K562 (cell line): ENCODE data around the gene RINL. TPM values are rescaled to one million over a fixed set of nuclear protein-coding genes. Genes with fewer than 3 reads are reported as not detected.

Experiments used
- HDAC8 ChIP-seq: fragments of 450-650 bp; IDR thresholded peaks from 2 replicates; pipeline ENCODE4 v1.6.1; 2016; ENCODE audit warnings: mild to moderate bottlenecking, missing genetic modification characterization, moderate library complexity, missing compliant biosample characterization
- NR1H2 ChIP-seq: sonication (generic); formaldehyde crosslinking; IDR thresholded peaks from 2 replicates; pipeline ENCODE4 v1.4.0; 2020; ENCODE audit warnings: mild to moderate bottlenecking, missing genetic modification reagents
- RBFOX2 ChIP-seq: fragments of 200-400 bp; formaldehyde crosslinking; IDR thresholded peaks from 2 replicates; pipeline ENCODE4 v1.6.1; 2017; ENCODE audit warnings: low read depth, mild to moderate bottlenecking, low read length, moderate library complexity
- SNRNP70 ChIP-seq: fragments of 200-400 bp; formaldehyde crosslinking; optimal IDR thresholded peaks from 2 replicates; pipeline ENCODE3; 2017; ENCODE audit warnings: low read depth, low read length
- ZBTB11 ChIP-seq, 3 experiments: fragments of 200-800 bp in 1 of 3; fragments of 250-450 bp in 1 of 3; fragments of 450-650 bp in 1 of 3; sonication (Bioruptor Pico) in 1 of 3; sonication (Bioruptor generic) in 1 of 3; formaldehyde crosslinking in 1 of 3; IDR thresholded peaks; 2 replicates each; pipeline versions ENCODE4 v1.6.1 to v1.8.0; 2016 to 2022; ENCODE audit warnings: mild to moderate bottlenecking in 2 of 3, missing genetic modification characterization in 2 of 3, missing compliant biosample characterization in 1 of 3, moderate library complexity in 1 of 3
- ZC3H11A ChIP-seq: IDR thresholded peaks from 2 replicates; pipeline ENCODE4 v1.6.1; 2012; ENCODE audit warnings: low read depth, low read length, improper control_type of control experiment
- ZNF140 ChIP-seq: fragments of 250-450 bp; sonication (Bioruptor Pico); IDR thresholded peaks from 2 replicates; pipeline ENCODE4 v1.8.0; 2021; ENCODE audit warnings: moderate library complexity, mild to moderate bottlenecking, inconsistent platforms
- ZNF175 ChIP-seq: fragments of 200-800 bp; sonication (Bioruptor generic); IDR thresholded peaks from 2 replicates; pipeline ENCODE4 v1.6.1; 2016; ENCODE audit warnings: low read depth, mild to moderate bottlenecking, missing genetic modification characterization, missing compliant biosample characterization
- ZNF507 ChIP-seq: conservative IDR thresholded peaks from 2 replicates; pipeline ENCODE4 v1.6.1; 2017; ENCODE audit warnings: missing genetic modification characterization, missing compliant biosample characterization
- ZNF76 ChIP-seq: fragments of 250-450 bp; sonication (Bioruptor Pico); IDR thresholded peaks from 2 replicates; pipeline ENCODE4 v1.4.0; 2020; ENCODE audit warnings: mild to moderate bottlenecking, moderate library complexity, borderline replicate concordance
- polyA plus RNA-seq, 8 experiments: library from polyadenylated mRNA; depleted of rRNA in 4 of 8; stranded (reverse) in 5 of 8; unstranded in 3 of 8; fragments of >200 nt; fragmentation: Nextera tagmentation in 2 of 8; fragmentation: Illumina TruSeq in 1 of 8; extraction: Ambion mirVana in 2 of 8; extraction: Trizol in 1 of 8; gene quantifications; 2 replicates each; pipeline versions ENCODE4 v1.2.1 to v1.2.3, GENCODE V29; 2011 to 2014; ENCODE audit warnings: inconsistent platforms in 1 of 8, missing spikeins in 1 of 8
- total RNA-seq, 7 experiments: library from RNA; depleted of rRNA in 6 of 7; stranded (reverse); fragments of >200 nt in 6 of 7; fragmentation: Illumina TruSeq in 2 of 7; extraction: Trizol in 2 of 7; gene quantifications; 2 replicates each; pipeline versions ENCODE4 v1.2.1 to v1.2.3, GENCODE V29; 2011 to 2021; ENCODE audit warnings: low replicate concordance in 1 of 7
- TF ChIP-seq, protein P1 (sequence below), 2 experiments: fragments of 450-650 bp; formaldehyde crosslinking in 1 of 2; IDR thresholded peaks; 2 replicates each; pipeline versions ENCODE4 v1.4.0 to v1.6.1; 2014 to 2020; ENCODE audit warnings: mild to moderate bottlenecking in 2 of 2, borderline replicate concordance in 1 of 2, low read depth in 1 of 2
- TF ChIP-seq, protein P2 (sequence below): fragments of 450-650 bp; IDR thresholded peaks from 2 replicates; pipeline ENCODE4 v1.6.1; 2016; ENCODE audit warnings: borderline replicate concordance

The RINL gene
- total and polyA plus RNA-seq, 9 of the 15 experiments (the other 6 are each of a cell fraction or from before 2014, with no cell fraction given) = 0.82 to 10.9 (median 4.9) TPM

- TF ChIP-seq, protein P1, sequence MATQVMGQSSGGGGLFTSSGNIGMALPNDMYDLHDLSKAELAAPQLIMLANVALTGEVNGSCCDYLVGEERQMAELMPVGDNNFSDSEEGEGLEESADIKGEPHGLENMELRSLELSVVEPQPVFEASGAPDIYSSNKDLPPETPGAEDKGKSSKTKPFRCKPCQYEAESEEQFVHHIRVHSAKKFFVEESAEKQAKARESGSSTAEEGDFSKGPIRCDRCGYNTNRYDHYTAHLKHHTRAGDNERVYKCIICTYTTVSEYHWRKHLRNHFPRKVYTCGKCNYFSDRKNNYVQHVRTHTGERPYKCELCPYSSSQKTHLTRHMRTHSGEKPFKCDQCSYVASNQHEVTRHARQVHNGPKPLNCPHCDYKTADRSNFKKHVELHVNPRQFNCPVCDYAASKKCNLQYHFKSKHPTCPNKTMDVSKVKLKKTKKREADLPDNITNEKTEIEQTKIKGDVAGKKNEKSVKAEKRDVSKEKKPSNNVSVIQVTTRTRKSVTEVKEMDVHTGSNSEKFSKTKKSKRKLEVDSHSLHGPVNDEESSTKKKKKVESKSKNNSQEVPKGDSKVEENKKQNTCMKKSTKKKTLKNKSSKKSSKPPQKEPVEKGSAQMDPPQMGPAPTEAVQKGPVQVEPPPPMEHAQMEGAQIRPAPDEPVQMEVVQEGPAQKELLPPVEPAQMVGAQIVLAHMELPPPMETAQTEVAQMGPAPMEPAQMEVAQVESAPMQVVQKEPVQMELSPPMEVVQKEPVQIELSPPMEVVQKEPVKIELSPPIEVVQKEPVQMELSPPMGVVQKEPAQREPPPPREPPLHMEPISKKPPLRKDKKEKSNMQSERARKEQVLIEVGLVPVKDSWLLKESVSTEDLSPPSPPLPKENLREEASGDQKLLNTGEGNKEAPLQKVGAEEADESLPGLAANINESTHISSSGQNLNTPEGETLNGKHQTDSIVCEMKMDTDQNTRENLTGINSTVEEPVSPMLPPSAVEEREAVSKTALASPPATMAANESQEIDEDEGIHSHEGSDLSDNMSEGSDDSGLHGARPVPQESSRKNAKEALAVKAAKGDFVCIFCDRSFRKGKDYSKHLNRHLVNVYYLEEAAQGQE (IDR thresholded peaks at IDR 0.05; ENCODE audit: borderline replicate concordance) = no peak
- TF ChIP-seq, protein P1 (CRISPR knock-in tag; IDR thresholded peaks at IDR 0.05; ENCODE audit: low read depth) = no peak
- TF ChIP-seq HDAC8 (tag) (no peak), ZNF507 (no peak), ZBTB11 (CRISPR knock-in tag; IDR thresholded peaks at IDR 0.05) (peak in 1 of 3 experiments; percentile 77; a peak in 2 of 6 replicates), ZNF175 (CRISPR knock-in tag) (no peak), SNRNP70 (no peak), NR1H2 (no peak), ZNF76 (no peak), ZNF140 (CRISPR knock-in tag) (no peak), ZC3H11A (no peak), RBFOX2 (no peak; the same call in 1 of the 2 replicates)
- TF ChIP-seq, protein P2, sequence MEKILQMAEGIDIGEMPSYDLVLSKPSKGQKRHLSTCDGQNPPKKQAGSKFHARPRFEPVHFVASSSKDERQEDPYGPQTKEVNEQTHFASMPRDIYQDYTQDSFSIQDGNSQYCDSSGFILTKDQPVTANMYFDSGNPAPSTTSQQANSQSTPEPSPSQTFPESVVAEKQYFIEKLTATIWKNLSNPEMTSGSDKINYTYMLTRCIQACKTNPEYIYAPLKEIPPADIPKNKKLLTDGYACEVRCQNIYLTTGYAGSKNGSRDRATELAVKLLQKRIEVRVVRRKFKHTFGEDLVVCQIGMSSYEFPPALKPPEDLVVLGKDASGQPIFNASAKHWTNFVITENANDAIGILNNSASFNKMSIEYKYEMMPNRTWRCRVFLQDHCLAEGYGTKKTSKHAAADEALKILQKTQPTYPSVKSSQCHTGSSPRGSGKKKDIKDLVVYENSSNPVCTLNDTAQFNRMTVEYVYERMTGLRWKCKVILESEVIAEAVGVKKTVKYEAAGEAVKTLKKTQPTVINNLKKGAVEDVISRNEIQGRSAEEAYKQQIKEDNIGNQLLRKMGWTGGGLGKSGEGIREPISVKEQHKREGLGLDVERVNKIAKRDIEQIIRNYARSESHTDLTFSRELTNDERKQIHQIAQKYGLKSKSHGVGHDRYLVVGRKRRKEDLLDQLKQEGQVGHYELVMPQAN = no peak
These were observed at the start of gene RINL (continued) for GRCh38 chr19:38877781-38878574.
